ENCODE results near the gene PPEF2.
"Not testable (repeated sequence)": the region's sequence is repeated elsewhere in the genome, so short reads cannot be mapped to it uniquely, and the experiment has no call there.

The PPEF2 gene

DNA sequence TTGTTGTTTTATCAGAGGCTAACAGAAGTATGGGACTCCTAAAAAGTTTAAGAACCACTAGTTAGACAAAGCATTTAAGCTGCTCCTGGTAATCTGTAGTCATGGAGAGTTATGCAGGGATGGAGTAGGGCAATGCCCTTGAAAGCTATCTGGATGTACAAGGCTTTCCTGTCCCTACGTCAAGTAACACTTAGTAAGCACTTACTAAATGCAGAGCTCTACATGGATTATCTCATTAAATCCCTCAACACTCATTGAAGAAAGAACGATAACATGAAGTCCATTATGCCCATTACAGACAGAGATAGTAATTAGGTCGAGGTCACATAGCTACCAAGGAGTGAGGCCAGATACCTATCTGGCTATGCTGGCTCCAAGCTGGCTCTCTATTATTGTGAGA lies 33.2 kb downstream of the PPEF2 start:
- H3K4me1 ChIP-seq (ENCODE audit: control insufficient read depth, insufficient read depth, low read length): no peaks in the 10 kb centered on the region
- H3K27me3 ChIP-seq (ENCODE audit: control insufficient read depth, insufficient read depth, low read length, poor library complexity, severe bottlenecking): no peaks in the 10 kb centered on the region
- no peak overlapping the region for H3K4me3 ChIP-seq (ENCODE audit: insufficient read depth, low read depth, low read length)
- H3K27ac ChIP-seq (ENCODE audit: insufficient read depth, low read depth, low read length, poor library complexity, severe bottlenecking): no peak overlapping the region
- no peaks in the 10 kb centered on the region for H3K36me3 ChIP-seq (ENCODE audit: control insufficient read depth, insufficient read depth, low read length)
- no peaks in the 10 kb centered on the region for H3K9me3 ChIP-seq (ENCODE audit: control insufficient read depth, low read length)
- 61 to 64% methylated on average over 3 of the region's 3 CpGs for WGBS, 2 experiments

DNA sequence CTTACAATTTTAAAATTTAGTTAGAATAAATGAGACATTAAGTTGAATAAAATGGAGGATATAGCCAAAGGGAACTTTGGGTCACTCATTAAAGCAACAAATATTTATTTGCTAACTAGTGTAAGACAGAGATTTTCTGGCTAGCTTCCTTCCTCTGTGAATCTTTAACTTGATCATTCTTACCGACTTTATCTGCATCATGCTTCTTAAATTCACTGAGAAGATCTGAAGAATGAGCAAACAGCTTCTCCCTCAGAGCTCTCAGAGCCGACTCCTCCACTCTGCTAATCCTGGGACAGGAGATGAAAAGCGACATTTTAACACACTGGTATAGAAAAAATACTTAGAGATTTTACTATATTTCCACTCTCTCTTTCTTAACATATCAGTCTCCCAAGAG lies 35.1 kb downstream of the PPEF2 start:
- no peaks in the 10 kb centered on the region for H3K36me3 ChIP-seq (ENCODE audit: control insufficient read depth, insufficient read depth, low read length)
- whole genome bisulfite sequencing, 2 experiments: 86 to 91% methylated on average over 3 of the region's 3 CpGs
- H3K4me1 ChIP-seq (ENCODE audit: control insufficient read depth, insufficient read depth, low read length): no peaks in the 10 kb centered on the region
- no peaks in the 10 kb centered on the region for H3K27me3 ChIP-seq (ENCODE audit: control insufficient read depth, insufficient read depth, low read length, poor library complexity, severe bottlenecking)
- H3K9me3 ChIP-seq (ENCODE audit: control insufficient read depth, low read length): no peaks in the 10 kb centered on the region
- H3K27ac ChIP-seq (ENCODE audit: insufficient read depth, low read depth, low read length, poor library complexity, severe bottlenecking): no peak overlapping the region
- H3K4me3 ChIP-seq (ENCODE audit: insufficient read depth, low read depth, low read length): no peak overlapping the region

DNA sequence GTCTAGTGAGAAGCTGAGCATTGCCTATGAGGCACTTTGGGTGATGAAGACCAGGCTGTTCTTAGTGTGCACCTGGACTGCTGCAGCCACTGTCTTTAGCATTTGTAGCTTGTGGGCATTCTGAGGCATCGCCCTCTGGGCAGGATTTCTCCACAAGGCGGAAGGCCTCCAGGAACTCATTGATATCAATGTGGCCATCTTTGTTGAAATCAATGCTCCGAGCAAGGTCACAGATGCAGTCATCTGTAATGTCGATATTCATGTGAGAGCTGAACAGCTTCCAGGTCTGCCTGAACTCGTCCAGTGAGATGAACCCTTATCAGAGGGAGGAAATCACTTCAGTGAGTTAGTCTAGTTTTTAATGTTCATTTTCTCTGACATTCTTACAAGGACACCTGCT lies 41.6 kb downstream of the PPEF2 start:
- Histone ChIP-seq H3K4me1 (ENCODE audit: control insufficient read depth, insufficient read depth, low read length) (no peaks in the 10 kb centered on the region), H3K27me3 (ENCODE audit: control insufficient read depth, insufficient read depth, low read length, poor library complexity, severe bottlenecking) (no peaks in the 10 kb centered on the region), H3K4me3 (ENCODE audit: insufficient read depth, low read depth, low read length) (no peak overlapping the region), H3K36me3 (ENCODE audit: control insufficient read depth, insufficient read depth, low read length) (no peaks in the 10 kb centered on the region), H3K27ac (ENCODE audit: insufficient read depth, low read depth, low read length, poor library complexity, severe bottlenecking) (no peak overlapping the region), H3K9me3 (ENCODE audit: control insufficient read depth, low read length) (no peaks in the 10 kb centered on the region)
- 95% methylated on average over 5 of the region's 5 CpGs for WGBS, 2 experiments

DNA sequence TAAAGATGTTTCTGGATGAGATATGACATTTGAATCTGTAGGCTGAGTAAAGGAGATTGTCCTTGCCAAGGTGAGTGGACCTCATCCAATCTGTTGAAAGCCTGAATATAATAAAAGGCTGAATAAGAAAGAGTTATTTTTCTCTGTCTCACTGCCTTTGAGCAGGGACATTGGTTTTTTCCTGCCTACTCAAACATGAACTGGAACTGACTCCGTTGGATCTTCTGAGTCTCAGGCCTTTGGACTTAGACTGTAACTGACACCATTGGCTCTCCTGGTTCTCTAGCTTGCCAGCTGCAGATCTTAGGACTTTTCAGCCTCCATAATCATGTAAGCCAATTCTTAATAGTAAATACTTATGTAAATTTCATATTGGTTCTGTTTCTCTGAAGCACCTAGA lies 43.5 kb downstream of the PPEF2 start:
- no peaks in the 10 kb centered on the region for H3K9me3 ChIP-seq (ENCODE audit: control insufficient read depth, low read length)
- WGBS, 2 experiments: 40 to 59% methylated on average over 1 of the region's 1 CpG
- H3K27me3 ChIP-seq (ENCODE audit: control insufficient read depth, insufficient read depth, low read length, poor library complexity, severe bottlenecking): no peaks in the 10 kb centered on the region
- no peaks in the 10 kb centered on the region for H3K4me1 ChIP-seq (ENCODE audit: control insufficient read depth, insufficient read depth, low read length)
- no peak overlapping the region for H3K4me3 ChIP-seq (ENCODE audit: insufficient read depth, low read depth, low read length)
- no peaks in the 10 kb centered on the region for H3K36me3 ChIP-seq (ENCODE audit: control insufficient read depth, insufficient read depth, low read length)
- no peak overlapping the region for H3K27ac ChIP-seq (ENCODE audit: insufficient read depth, low read depth, low read length, poor library complexity, severe bottlenecking)

DNA sequence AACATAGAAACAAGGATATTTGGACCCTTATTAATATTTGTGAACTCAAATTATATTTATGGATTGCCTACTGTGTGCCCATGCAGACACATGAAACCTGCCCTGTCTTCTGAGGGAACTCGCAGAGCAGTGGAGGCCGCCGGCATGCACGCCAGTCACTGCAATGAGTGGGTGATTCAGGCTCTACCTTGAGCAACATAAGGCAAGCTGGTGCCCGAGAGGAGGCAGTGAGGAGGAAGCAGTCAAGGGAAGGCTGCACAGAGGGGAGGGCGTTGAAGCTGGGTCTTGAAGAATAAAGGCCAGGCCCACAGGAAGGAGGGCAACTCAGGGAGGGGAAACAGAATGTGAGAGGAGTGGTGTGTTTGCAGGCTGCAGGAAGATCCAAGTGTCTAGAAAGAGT lies 52.8 kb downstream of the PPEF2 start:
- H3K27ac ChIP-seq (ENCODE audit: insufficient read depth, low read depth, low read length, poor library complexity, severe bottlenecking): no peak overlapping the region
- WGBS, 2 experiments: 72 to 78% methylated on average over 6 of the region's 6 CpGs

DNA sequence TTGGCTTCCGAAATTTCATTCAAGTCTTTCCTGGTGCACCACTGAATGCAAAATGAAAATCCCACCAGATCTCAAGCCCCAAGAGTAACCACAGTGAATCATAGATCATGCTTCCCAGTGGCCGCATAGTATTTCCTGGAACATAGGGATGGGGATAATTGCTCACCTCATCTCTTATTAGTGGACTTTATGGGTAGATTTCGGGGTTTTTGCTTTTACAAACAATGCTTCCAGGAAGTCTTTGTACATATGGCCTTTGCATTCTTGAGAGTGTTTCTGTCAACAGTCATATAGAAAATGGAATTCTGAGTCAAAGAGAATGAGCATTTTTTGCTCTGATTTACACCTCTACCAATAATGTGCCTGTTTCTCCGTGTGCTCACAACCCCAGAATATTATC lies 53.4 kb downstream of the PPEF2 start:
- H3K27ac ChIP-seq (ENCODE audit: insufficient read depth, low read depth, low read length, poor library complexity, severe bottlenecking): no peak overlapping the region
- 92 to 96% methylated on average over 3 to 4 of the region's 4 CpGs for WGBS, 2 experiments

More for the DNA sequence above, 52.8 kb downstream of the PPEF2 start:
- no peaks in the 10 kb centered on the region for H3K36me3 ChIP-seq (ENCODE audit: control insufficient read depth, insufficient read depth, low read length)
- no peak overlapping the region for H3K4me3 ChIP-seq (ENCODE audit: insufficient read depth, low read depth, low read length)
- H3K27me3 ChIP-seq (ENCODE audit: control insufficient read depth, insufficient read depth, low read length, poor library complexity, severe bottlenecking): no peaks in the 10 kb centered on the region
- no peaks in the 10 kb centered on the region for H3K9me3 ChIP-seq (ENCODE audit: control insufficient read depth, low read length)
- H3K4me1 ChIP-seq (ENCODE audit: control insufficient read depth, insufficient read depth, low read length): no peaks in the 10 kb centered on the region

DNA sequence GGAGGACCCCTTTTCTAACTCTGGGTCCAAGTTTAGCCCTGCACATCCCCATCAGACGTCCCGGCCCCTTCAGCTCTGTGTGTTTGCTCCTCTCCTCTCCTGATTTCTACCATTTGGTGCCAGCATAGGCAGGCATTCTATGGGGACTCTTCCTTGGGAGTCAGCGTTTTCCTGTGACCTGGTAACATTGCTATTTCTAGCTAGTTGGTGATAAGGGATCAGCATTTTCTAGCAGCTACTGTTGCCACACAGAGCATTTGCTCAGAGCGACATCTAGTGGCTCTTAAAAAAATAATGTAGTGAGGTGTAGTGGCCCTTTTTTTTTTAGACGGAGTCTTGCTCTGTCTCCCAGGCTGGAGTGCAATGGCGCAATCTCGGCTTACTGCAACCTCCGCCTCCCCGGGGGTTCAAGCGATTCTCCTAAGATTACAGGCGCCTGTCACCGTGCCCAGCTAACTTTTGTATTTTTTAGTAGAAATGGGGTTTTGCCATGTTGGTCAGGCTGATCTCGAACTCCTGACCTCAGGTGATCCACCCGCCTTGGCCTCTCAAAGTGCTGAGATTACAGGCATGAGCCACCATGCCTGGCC lies 54.0 kb downstream of the PPEF2 start:
- not testable (repeated sequence) for H3K27ac ChIP-seq (ENCODE audit: insufficient read depth, low read depth, low read length, poor library complexity, severe bottlenecking)

More for the DNA sequence above, 53.4 kb downstream of the PPEF2 start:
- no peaks in the 10 kb centered on the region for H3K9me3 ChIP-seq (ENCODE audit: control insufficient read depth, low read length)
- H3K4me3 ChIP-seq (ENCODE audit: insufficient read depth, low read depth, low read length): no peak overlapping the region
- no peaks in the 10 kb centered on the region for H3K36me3 ChIP-seq (ENCODE audit: control insufficient read depth, insufficient read depth, low read length)
- no peaks in the 10 kb centered on the region for H3K4me1 ChIP-seq (ENCODE audit: control insufficient read depth, insufficient read depth, low read length)
- H3K27me3 ChIP-seq (ENCODE audit: control insufficient read depth, insufficient read depth, low read length, poor library complexity, severe bottlenecking): no peaks in the 10 kb centered on the region

DNA sequence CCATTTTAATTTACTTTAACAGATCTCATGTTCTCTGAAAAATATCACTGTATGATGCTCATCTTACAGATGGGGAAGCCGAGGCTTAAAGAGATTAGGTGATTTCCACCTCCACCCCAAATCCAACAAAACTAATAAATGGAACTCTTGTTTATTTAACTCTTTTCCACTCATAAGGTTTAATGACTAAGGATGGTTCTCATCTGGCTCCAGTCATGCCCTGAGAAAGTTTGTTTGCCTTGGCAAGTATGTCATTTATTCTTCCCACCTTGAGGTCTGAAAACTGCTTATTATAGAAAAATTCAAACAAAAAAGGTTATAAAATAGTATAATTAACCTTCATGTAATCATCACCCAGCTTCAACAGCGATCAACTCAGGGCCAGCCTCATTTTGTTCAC lies 56.3 kb downstream of the PPEF2 start:
- 94 to 100% methylated on average over 2 of the region's 2 CpGs for WGBS, 2 experiments
- Histone ChIP-seq H3K9me3 (ENCODE audit: control insufficient read depth, low read length) (no peaks in the 10 kb centered on the region), H3K27me3 (ENCODE audit: control insufficient read depth, insufficient read depth, low read length, poor library complexity, severe bottlenecking) (no peaks in the 10 kb centered on the region), H3K27ac (ENCODE audit: insufficient read depth, low read depth, low read length, poor library complexity, severe bottlenecking) (no peak overlapping the region), H3K36me3 (ENCODE audit: control insufficient read depth, insufficient read depth, low read length) (no peaks in the 10 kb centered on the region), H3K4me1 (ENCODE audit: control insufficient read depth, insufficient read depth, low read length) (peaks cover 6% of the 10 kb centered on the region), H3K4me3 (ENCODE audit: insufficient read depth, low read depth, low read length) (no peak overlapping the region)

More for the DNA sequence above, 54.0 kb downstream of the PPEF2 start:
- 33 to 36% methylated on average over 14 of the region's 14 CpGs for WGBS, 2 experiments
- not testable (repeated sequence) for H3K36me3 ChIP-seq (ENCODE audit: control insufficient read depth, insufficient read depth, low read length); H3K27me3 ChIP-seq (ENCODE audit: control insufficient read depth, insufficient read depth, low read length, poor library complexity, severe bottlenecking); H3K4me1 ChIP-seq (ENCODE audit: control insufficient read depth, insufficient read depth, low read length); H3K9me3 ChIP-seq (ENCODE audit: control insufficient read depth, low read length); H3K4me3 ChIP-seq (ENCODE audit: insufficient read depth, low read depth, low read length)

DNA sequence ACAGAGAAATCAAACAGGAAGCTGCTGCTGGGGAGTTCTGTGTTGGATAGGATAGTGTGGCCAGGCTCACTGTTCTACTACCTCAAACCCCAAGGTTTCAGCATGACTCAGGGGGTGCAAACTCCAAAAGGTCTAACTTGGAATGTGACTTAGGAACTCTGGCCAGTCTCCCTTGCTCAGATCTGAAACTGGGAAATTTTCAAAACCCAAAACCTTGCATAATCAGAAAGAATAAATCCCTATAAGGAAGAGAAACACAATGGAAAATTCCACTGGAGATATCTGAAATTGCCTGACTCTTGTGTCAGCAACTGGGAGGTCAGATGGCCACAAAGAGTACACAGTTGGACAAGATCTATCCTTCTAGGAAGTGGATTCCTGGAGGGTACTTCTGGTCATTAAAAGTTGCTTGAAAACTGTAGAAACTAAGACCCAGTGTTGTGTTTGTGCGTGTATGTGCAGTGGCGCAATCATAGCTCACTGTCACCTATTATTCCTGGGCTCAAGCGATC lies 58.0 kb downstream of the PPEF2 start:
- peaks cover 6% of the 10 kb centered on the region for H3K4me1 ChIP-seq (ENCODE audit: control insufficient read depth, insufficient read depth, low read length)
- no peak overlapping the region for H3K4me3 ChIP-seq (ENCODE audit: insufficient read depth, low read depth, low read length)
- WGBS, 2 experiments: 97% methylated on average over 3 of the region's 3 CpGs
- H3K36me3 ChIP-seq (ENCODE audit: control insufficient read depth, insufficient read depth, low read length): no peaks in the 10 kb centered on the region
- H3K9me3 ChIP-seq (ENCODE audit: control insufficient read depth, low read length): no peaks in the 10 kb centered on the region
- H3K27me3 ChIP-seq (ENCODE audit: control insufficient read depth, insufficient read depth, low read length, poor library complexity, severe bottlenecking): no peaks in the 10 kb centered on the region
- no peak overlapping the region for H3K27ac ChIP-seq (ENCODE audit: insufficient read depth, low read depth, low read length, poor library complexity, severe bottlenecking)

DNA sequence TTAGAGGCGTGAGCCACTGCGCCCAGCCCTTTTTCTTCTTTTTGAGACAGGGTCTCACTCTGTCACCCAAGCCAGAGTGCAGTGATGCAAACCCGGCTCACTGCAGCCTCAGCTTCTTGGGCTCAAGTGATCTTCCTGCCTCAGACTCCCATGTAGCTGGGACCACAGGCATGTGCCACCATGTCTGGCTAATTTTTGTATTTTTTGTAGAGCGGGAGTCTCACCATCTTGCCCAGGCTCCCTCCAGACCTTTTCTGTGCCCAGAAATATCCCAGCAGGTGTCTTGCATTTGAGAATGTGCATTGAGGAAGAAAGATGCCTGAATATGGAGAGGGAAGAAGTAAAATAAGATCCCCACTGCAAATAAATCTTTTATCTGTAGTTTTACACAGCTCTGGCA lies 58.7 kb downstream of the PPEF2 start:
- WGBS, 2 experiments: 92 to 95% methylated on average over 4 of the region's 4 CpGs
- Histone ChIP-seq H3K4me3 (ENCODE audit: insufficient read depth, low read depth, low read length) (no peak overlapping the region), H3K27ac (ENCODE audit: insufficient read depth, low read depth, low read length, poor library complexity, severe bottlenecking) (no peak overlapping the region), H3K4me1 (ENCODE audit: control insufficient read depth, insufficient read depth, low read length) (peaks cover 6% of the 10 kb centered on the region), H3K9me3 (ENCODE audit: control insufficient read depth, low read length) (no peaks in the 10 kb centered on the region), H3K36me3 (ENCODE audit: control insufficient read depth, insufficient read depth, low read length) (no peaks in the 10 kb centered on the region), H3K27me3 (ENCODE audit: control insufficient read depth, insufficient read depth, low read length, poor library complexity, severe bottlenecking) (no peaks in the 10 kb centered on the region)

Data from ectodermal cell (in vitro differentiated cells).